Keratinocyte (primary cell): ENCODE data around the gene PDE1A.

Experiments used
- CTCF ChIP-seq, 3 experiments: IDR thresholded peaks in 1 of 3; conservative IDR thresholded peaks in 1 of 3; optimal IDR thresholded peaks in 1 of 3; 2 replicates in 2 of 3; 3 replicates in 1 of 3; pipeline versions ENCODE3 to v1.5.1; 2011; ENCODE audit warnings: low read length in 3 of 3, mild to moderate bottlenecking in 3 of 3, moderate library complexity in 2 of 3, control low read depth in 1 of 3, inconsistent platforms in 1 of 3; ENCODE audit not compliant: insufficient read depth in 2 of 3; ENCODE audit errors: extremely low read depth in 1 of 3
- EZH2 ChIP-seq: IDR thresholded peaks from one replicate; pipeline ENCODE4 v1.6.1; 2012; ENCODE audit warnings: inconsistent platforms, mild to moderate bottlenecking, low read length, moderate library complexity

GRCh38 chr2:182252534-182252933, 174.3 kb downstream of the PDE1A start:
- TF ChIP-seq CTCF (optimal IDR thresholded peaks at IDR 0.05 in 1 of 3, IDR thresholded peaks at IDR 0.05 in 1 of 3, conservative IDR thresholded peaks at IDR 0.05 in 1 of 3; ENCODE audit: extremely low read depth in 1 of 3, insufficient read depth in 2 of 3, low read length in 3 of 3) (no peak), EZH2 (no peak)
